ENCODE measurements around the gene SAXO1. TPM values are rescaled to one million over a fixed set of nuclear protein-coding genes. Genes with fewer than 3 reads are reported as not detected.
"Not testable (repeated sequence)": the region's sequence is repeated elsewhere in the genome, so short reads cannot be mapped to it uniquely, and the experiment has no call there.

SAXO1 gene
- total RNA-seq, 1 experiment from 2014 or later, result not detected

- DNase-seq (ENCODE audit: low spot score), result no peak
- in situ Hi-C loops (cut with HindIII; ENCODE audit: low sequenced_read_pairs), result no loop called here
Observed at GRCh38 chr9:19009391-19009965, 23.5 kb downstream of the SAXO1 start.

- in situ Hi-C loops (cut with HindIII; ENCODE audit: low sequenced_read_pairs), result no loop called here
- no peak for DNase-seq (ENCODE audit: low spot score)
Observed at GRCh38 chr9:19000133-19000532, 32.9 kb downstream of the SAXO1 start.

GRCh38 chr9:18999173-18999785 lies 33.7 kb downstream of the SAXO1 start:
- in situ Hi-C loops (cut with HindIII; ENCODE audit: low sequenced_read_pairs), result no loop called here
- DNase-seq (ENCODE audit: low spot score), result no peak

GRCh38 chr9:18997151-18997550 lies 35.9 kb downstream of the SAXO1 start:
- DNase-seq (ENCODE audit: low spot score), result no peak
- in situ Hi-C loops (cut with HindIII; ENCODE audit: low sequenced_read_pairs), result no loop called here

- no peak for DNase-seq (ENCODE audit: low spot score)
- in situ Hi-C loops (cut with HindIII; ENCODE audit: low sequenced_read_pairs), result no loop called here
Observed at GRCh38 chr9:18996211-18996610, 36.8 kb downstream of the SAXO1 start.

- DNase-seq (ENCODE audit: low spot score), result no peak
- in situ Hi-C loops (cut with HindIII; ENCODE audit: low sequenced_read_pairs), result no loop called here
Observed at GRCh38 chr9:18994263-18994916, 38.6 kb downstream of the SAXO1 start.

- in situ Hi-C loops (cut with HindIII; ENCODE audit: low sequenced_read_pairs); DNase-seq (ENCODE audit: low spot score): not testable (repeated sequence)
Observed at GRCh38 chr9:18991197-18991596, 41.8 kb downstream of the SAXO1 start.

- in situ Hi-C loops (cut with HindIII; ENCODE audit: low sequenced_read_pairs), result no loop called here
- no peak for DNase-seq (ENCODE audit: low spot score)
Observed at GRCh38 chr9:18990494-18990893, 42.5 kb downstream of the SAXO1 start.

- in situ Hi-C loops (cut with HindIII; ENCODE audit: low sequenced_read_pairs), result no loop called here
- no peak for DNase-seq (ENCODE audit: low spot score)
Observed at GRCh38 chr9:18989865-18990264, 43.1 kb downstream of the SAXO1 start.

- DNase-seq (ENCODE audit: low spot score), result no peak
- in situ Hi-C loops (cut with HindIII; ENCODE audit: low sequenced_read_pairs), result no loop called here
Observed at GRCh38 chr9:18989097-18989496, 43.9 kb downstream of the SAXO1 start.

- no peak for DNase-seq (ENCODE audit: low spot score)
- in situ Hi-C loops (cut with HindIII; ENCODE audit: low sequenced_read_pairs), result no loop called here
Observed at GRCh38 chr9:18988003-18988402, 45.0 kb downstream of the SAXO1 start.

GRCh38 chr9:18985996-18986395 lies 47.0 kb downstream of the SAXO1 start:
- in situ Hi-C loops (cut with HindIII; ENCODE audit: low sequenced_read_pairs), result no loop called here
- no peak for DNase-seq (ENCODE audit: low spot score)

- DNase-seq (ENCODE audit: low spot score), result no peak
- in situ Hi-C loops (cut with HindIII; ENCODE audit: low sequenced_read_pairs), result no loop called here
Observed at GRCh38 chr9:18985464-18985951, 47.5 kb downstream of the SAXO1 start.

- DNase-seq (ENCODE audit: low spot score), result no peak
- in situ Hi-C loops (cut with HindIII; ENCODE audit: low sequenced_read_pairs), result no loop called here
Observed at GRCh38 chr9:18982262-18982620, 50.8 kb downstream of the SAXO1 start.

- in situ Hi-C loops (cut with HindIII; ENCODE audit: low sequenced_read_pairs), result no loop called here
- no peak for DNase-seq (ENCODE audit: low spot score)
Observed at GRCh38 chr9:18981476-18982261, 51.3 kb downstream of the SAXO1 start.

- DNase-seq (ENCODE audit: low spot score), result peak; percentile 20
- in situ Hi-C loops (cut with HindIII; ENCODE audit: low sequenced_read_pairs), result no loop called here
Observed at GRCh38 chr9:18980189-18980588, 52.8 kb downstream of the SAXO1 start.

GRCh38 chr9:18979367-18979766 lies 53.6 kb downstream of the SAXO1 start:
- DNase-seq (ENCODE audit: low spot score), result no peak
- in situ Hi-C loops (cut with HindIII; ENCODE audit: low sequenced_read_pairs), result no loop called here

GRCh38 chr9:18978188-18978587 lies 54.8 kb downstream of the SAXO1 start:
- in situ Hi-C loops (cut with HindIII; ENCODE audit: low sequenced_read_pairs), result no loop called here
- DNase-seq (ENCODE audit: low spot score), result no peak

- DNase-seq (ENCODE audit: low spot score), result no peak
- in situ Hi-C loops (cut with HindIII; ENCODE audit: low sequenced_read_pairs), result no loop called here
Observed at GRCh38 chr9:18976709-18977531, 56.1 kb downstream of the SAXO1 start.

All from G401 (cell line).